Spinal cord (tissue), 10 donors: ENCODE measurements around the gene DAZAP1. TPM values are rescaled to one million over a fixed set of nuclear protein-coding genes. Genes with fewer than 3 reads are reported as not detected.

Source experiments
- DNase-seq, 6 donors: peaks; one replicate each; pipeline versions ENCODE4 v3.0.0 to v3.0.0-alpha.2; 2013 to 2015; ENCODE audit warnings: low spot score in 6 of 6, low read depth in 4 of 6
- H3K27ac ChIP-seq: one replicate; pipeline ENCODE4 v1.5.1; 2013; ENCODE audit warnings: low read depth, low read length, control low read depth
- H3K27me3 ChIP-seq: one replicate; pipeline ENCODE4 v1.6.1; 2013; ENCODE audit warnings: low read length; ENCODE audit not compliant: control insufficient read depth, insufficient read depth
- H3K36me3 ChIP-seq: one replicate; pipeline ENCODE4 v1.6.1; 2013; ENCODE audit warnings: low read length; ENCODE audit not compliant: control insufficient read depth, insufficient read depth
- H3K4me1 ChIP-seq: one replicate; pipeline ENCODE4 v1.6.1; 2013; ENCODE audit warnings: low read length; ENCODE audit not compliant: control insufficient read depth, insufficient read depth
- H3K4me3 ChIP-seq: one replicate; pipeline ENCODE4 v1.5.1; 2013; ENCODE audit warnings: low read depth, low read length, control low read depth
- H3K9me3 ChIP-seq: one replicate; pipeline ENCODE4 v1.6.1; 2013; ENCODE audit warnings: low read length; ENCODE audit not compliant: control insufficient read depth, insufficient read depth
- WGBS: methylation state at CpG from one replicate; pipeline ENCODE4 v1.1.5; 2013; ENCODE audit warnings: missing lambda C conversion rate; ENCODE audit not compliant: insufficient coverage; 5-methylcytosine and 5-hydroxymethylcytosine counted together
- polyA plus RNA-seq, 2 donors: library from polyadenylated mRNA; unstranded; fragments of 120-200 nt; gene quantifications; one replicate each; pipeline ENCODE4 v1.2.1, GENCODE V29; 2013; ENCODE audit not compliant: insufficient read length in 2 of 2
- total RNA-seq, 2 donors: library from RNA; depleted of rRNA in 1 of 2; stranded (reverse); fragments of 120-200 nt in 1 of 2; fragments of >200 nt in 1 of 2; gene quantifications; one replicate each; pipeline versions ENCODE4 v1.2.3 to v1.2.4, GENCODE V29; 2013 to 2014
- donor health status: healthy.

Gene DAZAP1
- total and polyA plus RNA-seq, 4 donors: 22.1 to 84.4 (median 56.1) TPM

DNA sequence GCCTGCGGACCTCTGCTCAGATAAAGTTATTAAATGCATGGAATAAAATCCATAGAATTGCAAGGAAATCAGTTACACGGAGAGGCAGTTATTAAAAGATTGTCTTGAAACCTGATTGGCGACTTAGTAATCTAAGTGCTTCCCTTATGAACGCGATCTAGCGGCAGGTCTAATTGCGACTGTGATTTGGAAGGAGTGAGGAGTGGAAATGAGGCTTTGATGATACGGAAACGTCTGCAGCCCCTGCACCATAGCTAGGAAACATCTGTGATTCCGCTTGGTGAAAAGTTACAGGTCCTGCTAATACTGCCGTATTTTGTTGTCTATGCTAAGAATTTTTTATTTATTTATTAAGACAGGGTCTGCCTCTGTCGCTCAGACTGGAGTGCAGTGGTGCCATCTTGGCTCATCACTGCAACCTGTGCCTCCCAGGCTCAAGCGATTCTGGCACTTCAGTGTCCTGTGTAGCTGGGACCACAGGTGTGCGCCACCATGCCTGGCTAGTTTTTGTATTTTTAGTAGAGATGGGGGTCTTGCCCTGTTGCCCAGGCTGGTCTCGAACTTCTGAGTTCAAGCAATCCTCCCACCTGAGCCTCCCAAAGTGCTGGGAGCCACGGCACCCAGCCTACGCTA, 22.8 kb upstream of the DAZAP1 start:
- peaks cover 40% of the 10 kb centered on the region for H3K4me1 ChIP-seq
- WGBS: 30% methylated on average over 11 of the region's 17 CpGs
- H3K9me3 ChIP-seq: no peaks in the 10 kb centered on the region
- H3K27ac ChIP-seq: peak overlapping the region; percentile 57
- no peaks in the 10 kb centered on the region for H3K27me3 ChIP-seq
- DNase-seq: no peak
- H3K36me3 ChIP-seq: peaks cover 49% of the 10 kb centered on the region
- H3K4me3 ChIP-seq: peak overlapping the region; percentile 84

DNA sequence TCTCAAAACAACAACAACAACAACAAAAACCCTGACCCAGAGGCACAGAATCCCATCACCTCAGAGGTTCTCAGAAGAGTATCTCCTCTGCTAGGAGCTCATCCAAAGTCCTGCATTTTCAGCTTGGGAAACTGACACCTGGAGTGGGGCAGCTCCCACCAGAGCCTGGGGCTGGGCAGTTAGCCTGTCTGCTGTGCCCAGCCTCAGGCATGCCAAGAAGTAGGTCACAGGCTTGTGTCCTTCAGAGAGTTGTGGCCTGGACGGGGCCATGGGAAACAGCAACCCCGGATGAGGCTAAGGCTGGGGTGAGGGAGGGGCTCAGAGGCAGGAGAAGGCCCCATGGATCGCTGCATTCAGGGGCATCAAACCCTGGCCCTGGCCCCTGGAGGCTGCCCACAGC, 21.6 kb upstream of the DAZAP1 start:
- no peak for DNase-seq
- WGBS: 73% methylated on average over 3 of the region's 3 CpGs
- Histone ChIP-seq H3K9me3 (no peaks in the 10 kb centered on the region), H3K27ac (no peak overlapping the region), H3K27me3 (no peaks in the 10 kb centered on the region), H3K4me1 (peaks cover 40% of the 10 kb centered on the region), H3K36me3 (peaks cover 55% of the 10 kb centered on the region), H3K4me3 (no peak overlapping the region)

DNA sequence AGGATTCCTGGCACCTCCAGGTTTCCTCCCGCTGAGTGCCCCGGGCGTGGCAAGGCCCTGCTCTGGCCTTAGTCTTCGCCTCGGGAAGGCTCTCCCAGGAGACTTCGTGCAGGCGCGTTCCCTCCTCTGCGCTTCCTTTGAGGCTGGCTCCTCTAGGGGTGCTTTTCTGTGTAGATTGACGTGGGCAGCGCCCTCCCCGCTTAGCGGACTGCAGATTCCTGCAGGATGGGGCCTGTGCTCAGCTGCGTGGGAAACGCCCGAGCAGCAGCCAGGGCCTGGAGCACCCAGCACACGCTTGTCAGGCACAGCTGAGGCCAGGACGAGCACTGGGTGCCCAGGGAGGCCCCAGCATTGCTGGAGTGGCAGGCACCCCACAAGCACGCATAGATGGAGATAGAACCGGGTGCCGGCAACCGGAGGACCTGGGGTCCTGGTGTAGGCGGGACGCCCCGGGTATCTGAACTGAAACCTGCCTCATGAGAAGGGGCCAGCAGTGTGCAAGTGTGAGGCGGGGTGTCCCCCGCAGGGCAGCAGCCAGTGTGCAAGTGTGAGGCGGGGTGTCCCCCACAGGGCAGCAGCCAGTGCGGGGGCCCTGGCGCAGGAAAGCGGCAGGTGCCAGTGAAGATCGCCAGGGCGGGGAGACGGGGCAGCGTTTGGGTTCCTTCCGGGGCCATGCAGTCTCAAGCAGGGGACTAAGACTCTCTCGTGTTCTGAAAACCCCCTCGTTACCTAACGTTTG, 20.3 kb upstream of the DAZAP1 start:
- H3K4me3 ChIP-seq: no peak overlapping the region
- H3K4me1 ChIP-seq: peaks cover 28% of the 10 kb centered on the region
- no peak overlapping the region for H3K27ac ChIP-seq
- H3K9me3 ChIP-seq: no peaks in the 10 kb centered on the region
- no peaks in the 10 kb centered on the region for H3K27me3 ChIP-seq
- 89% methylated on average over 39 of the region's 39 CpGs for whole genome bisulfite sequencing
- no peak for DNase-seq
- peaks cover 67% of the 10 kb centered on the region for H3K36me3 ChIP-seq

DNA sequence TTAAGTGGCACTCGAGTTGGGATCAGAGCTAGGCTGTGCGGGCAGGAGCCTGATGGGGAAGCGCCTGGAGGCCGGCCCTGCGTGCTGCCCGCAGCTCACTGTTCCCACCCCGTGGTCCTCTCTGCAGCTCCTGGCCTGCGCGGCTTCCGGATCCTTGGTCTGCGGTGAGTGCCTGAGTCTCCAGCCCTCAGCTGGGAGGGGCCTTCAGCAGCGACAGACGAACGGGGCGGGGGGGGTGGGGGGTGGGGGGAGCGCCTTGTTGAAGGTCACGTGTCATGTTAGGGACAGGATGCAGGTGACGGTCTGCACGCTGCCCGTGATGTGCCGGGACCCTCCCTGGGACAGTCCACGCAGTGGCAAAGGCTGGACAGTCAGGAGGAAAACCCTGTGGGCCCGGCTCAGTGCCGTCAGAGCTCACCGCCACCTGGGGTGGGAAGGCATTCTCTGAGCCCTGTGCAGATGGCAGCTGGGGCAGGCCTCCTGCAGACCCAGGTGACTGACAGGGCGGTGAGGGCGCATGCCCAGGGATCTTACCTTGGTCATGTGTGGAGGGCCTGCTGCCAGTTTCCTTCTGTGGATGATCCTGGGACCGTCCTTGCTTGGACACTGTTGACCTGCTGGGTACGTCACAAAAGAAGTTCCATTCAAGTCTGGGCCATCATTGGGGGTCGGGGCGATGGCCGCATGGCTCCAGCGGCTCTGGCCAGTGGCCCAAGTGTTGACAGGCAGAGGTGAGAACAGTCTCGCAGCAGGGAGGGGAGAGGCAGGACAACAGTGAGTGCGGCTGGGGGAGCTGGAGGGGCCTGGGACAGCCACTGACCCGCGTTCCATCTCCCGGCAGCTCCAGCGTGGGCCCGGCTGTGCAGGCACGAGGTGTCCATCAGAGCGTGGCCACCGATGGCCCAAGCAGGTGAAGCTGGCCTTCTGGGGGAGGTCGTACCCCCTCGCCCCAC, 19.4 kb upstream of the DAZAP1 start:
- Histone ChIP-seq H3K9me3 (no peaks in the 10 kb centered on the region), H3K4me1 (peaks cover 28% of the 10 kb centered on the region), H3K27ac (no peak overlapping the region), H3K4me3 (no peak overlapping the region), H3K36me3 (peaks cover 76% of the 10 kb centered on the region), H3K27me3 (no peaks in the 10 kb centered on the region)
- 91% methylated on average over 42 of the region's 45 CpGs for WGBS
- DNase-seq: no peak

DNA sequence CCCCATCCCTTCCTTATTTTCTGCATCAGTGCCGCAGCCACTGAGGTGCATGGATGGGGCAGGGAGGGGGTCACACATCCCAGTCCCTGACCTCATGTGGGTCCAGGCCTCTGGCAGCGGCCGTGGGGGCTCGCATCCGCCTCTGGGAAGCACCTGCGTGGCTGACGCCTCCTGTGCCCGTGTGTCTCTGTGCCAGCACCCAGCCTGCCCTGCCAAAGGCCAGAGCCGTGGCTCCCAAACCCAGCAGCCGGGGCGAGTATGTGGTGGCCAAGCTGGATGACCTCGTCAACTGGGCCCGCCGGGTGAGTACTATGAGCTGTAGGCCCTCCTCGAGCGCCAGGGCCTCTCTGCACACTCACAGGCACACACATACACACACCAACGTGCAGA, 18.8 kb upstream of the DAZAP1 start:
- 93% methylated on average over 16 of the region's 17 CpGs for WGBS
- Histone ChIP-seq H3K9me3 (no peaks in the 10 kb centered on the region), H3K36me3 (peaks cover 82% of the 10 kb centered on the region), H3K27me3 (no peaks in the 10 kb centered on the region), H3K4me3 (no peak overlapping the region), H3K27ac (no peak overlapping the region), H3K4me1 (peaks cover 28% of the 10 kb centered on the region)
- DNase-seq: no peak

DNA sequence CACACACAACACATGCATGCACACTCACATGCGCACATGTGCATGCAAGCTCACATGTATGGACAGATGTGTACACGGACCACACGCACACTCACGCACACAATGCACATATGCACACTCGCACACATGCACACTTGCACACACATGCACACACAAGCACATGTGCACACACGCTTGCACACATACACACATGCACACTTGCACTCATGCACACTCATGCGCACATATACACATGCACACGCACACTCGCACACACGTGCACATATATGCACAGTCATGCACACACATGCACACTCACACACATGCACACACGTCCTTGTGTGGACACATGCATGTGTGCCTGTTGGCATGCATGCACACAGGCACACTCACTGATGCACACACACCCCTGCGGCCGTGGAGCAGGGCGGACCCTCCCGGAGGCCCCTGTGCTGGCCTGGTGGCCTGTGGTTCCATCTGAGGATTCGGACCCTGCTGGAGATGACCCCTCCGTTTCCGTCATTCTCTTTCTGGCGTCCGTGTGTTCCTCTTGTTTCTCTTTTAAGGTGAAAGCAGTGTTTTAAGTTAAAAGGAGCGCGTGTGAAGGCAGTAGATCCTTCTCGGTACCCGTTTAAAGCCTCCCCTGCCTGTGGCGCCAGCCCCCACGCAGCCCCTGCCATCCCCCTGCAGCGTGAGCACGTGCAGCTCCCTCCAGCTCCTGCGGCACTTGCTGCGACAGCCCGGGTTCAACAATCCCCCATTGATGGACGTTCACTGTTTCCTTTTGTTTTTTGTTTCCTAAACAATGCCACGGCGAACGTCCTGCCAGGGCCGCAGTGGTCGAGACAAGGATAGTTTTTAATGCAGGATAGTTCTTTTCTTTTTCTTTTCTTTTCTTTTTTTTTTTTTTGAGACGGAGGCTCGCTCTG, 18.1 kb upstream of the DAZAP1 start:
- Histone ChIP-seq H3K9me3 (no peaks in the 10 kb centered on the region), H3K36me3 (peaks cover 89% of the 10 kb centered on the region), H3K4me3 (no peak overlapping the region), H3K4me1 (peaks cover 25% of the 10 kb centered on the region), H3K27ac (no peak overlapping the region), H3K27me3 (no peaks in the 10 kb centered on the region)
- WGBS: 85% methylated on average over 32 of the region's 39 CpGs
- DNase-seq: no peak

DNA sequence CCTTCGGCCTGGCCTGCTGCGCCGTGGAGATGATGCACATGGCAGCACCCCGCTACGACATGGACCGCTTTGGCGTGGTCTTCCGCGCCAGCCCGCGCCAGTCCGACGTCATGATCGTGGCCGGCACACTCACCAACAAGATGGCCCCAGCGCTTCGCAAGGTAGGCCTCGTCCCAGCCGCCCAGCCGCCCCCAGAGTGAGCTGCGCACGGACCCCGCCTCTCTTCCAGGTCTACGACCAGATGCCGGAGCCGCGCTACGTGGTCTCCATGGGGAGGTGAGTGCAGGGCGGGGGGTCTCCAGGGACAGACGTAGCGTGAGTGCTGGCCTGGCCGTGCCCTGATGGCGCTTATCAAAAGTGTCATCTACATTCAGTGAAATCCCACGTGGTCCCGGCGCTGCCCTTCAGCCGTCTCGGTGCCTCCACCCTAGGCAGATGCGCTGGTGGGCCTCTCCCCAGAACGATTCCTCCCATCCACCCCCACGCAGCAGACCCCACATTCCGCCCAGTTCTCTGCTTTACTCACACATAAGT, 16.4 kb upstream of the DAZAP1 start:
- H3K9me3 ChIP-seq: no peaks in the 10 kb centered on the region
- no peaks in the 10 kb centered on the region for H3K27me3 ChIP-seq
- peaks cover 15% of the 10 kb centered on the region for H3K4me1 ChIP-seq
- H3K4me3 ChIP-seq: no peak overlapping the region
- 94% methylated on average over 39 of the region's 42 CpGs for WGBS
- no peak overlapping the region for H3K27ac ChIP-seq
- H3K36me3 ChIP-seq: peaks cover 99% of the 10 kb centered on the region
- DNase-seq: no peak

DNA sequence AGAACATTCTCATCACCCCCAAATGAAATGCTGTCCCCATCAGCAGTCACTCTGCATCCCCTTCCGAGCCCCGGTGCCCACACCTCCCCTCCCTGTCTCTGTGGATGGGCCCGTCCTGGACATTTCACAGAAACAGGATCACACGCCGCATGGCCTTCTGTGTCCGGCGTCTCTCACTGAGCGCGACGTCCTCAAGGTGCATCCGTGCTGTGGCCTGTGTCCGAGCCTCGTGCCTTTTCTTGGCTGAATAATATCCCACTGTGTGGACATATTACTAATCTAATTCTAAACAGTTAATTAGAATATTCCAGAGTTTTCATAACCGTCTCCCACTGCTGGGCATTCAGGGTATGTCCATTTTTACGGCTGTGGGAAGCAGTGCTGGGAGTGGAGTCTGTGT, 15.0 kb upstream of the DAZAP1 start:
- peaks cover 100% of the 10 kb centered on the region for H3K36me3 ChIP-seq
- no peak overlapping the region for H3K27ac ChIP-seq
- H3K4me3 ChIP-seq: no peak overlapping the region
- no peaks in the 10 kb centered on the region for H3K27me3 ChIP-seq
- 97% methylated on average over 6 of the region's 15 CpGs for WGBS
- H3K4me1 ChIP-seq: peaks cover 10% of the 10 kb centered on the region
- H3K9me3 ChIP-seq: no peaks in the 10 kb centered on the region
- DNase-seq: no peak
